SK-N-SH treated with all-trans-retinoic acid at 6 μM for 48 hours (cell line): ENCODE data around the gene RAPGEF5.

Experiments used
- ARNTL ChIP-seq: fragments of 450-650 bp; formaldehyde crosslinking; IDR thresholded peaks from 2 replicates; pipeline ENCODE4 v1.5.0; 2020; ENCODE audit warnings: low read depth, mild to moderate bottlenecking, moderate library complexity, borderline replicate concordance
- ESRRG ChIP-seq: fragments of 250-450 bp; sonication (Bioruptor Pico); IDR thresholded peaks from 2 replicates; pipeline ENCODE4 v1.6.1; 2021; ENCODE audit warnings: mild to moderate bottlenecking
- OSR1 ChIP-seq: fragments of 250-450 bp; sonication (Bioruptor Pico); IDR thresholded peaks from 2 replicates; pipeline ENCODE4 v1.8.0; 2022; ENCODE audit warnings: moderate library complexity, mild to moderate bottlenecking, inconsistent platforms
- RARB ChIP-seq: fragments of 250-450 bp; sonication (Bioruptor Pico); IDR thresholded peaks from 2 replicates; pipeline ENCODE4 v1.8.0; 2021; ENCODE audit warnings: mild to moderate bottlenecking, moderate library complexity
- ZFP3 ChIP-seq: fragments of 250-450 bp; sonication (Bioruptor Pico); IDR thresholded peaks from 2 replicates; pipeline ENCODE4 v1.5.0; 2020; ENCODE audit warnings: mild to moderate bottlenecking, moderate library complexity
- ZFP30 ChIP-seq: fragments of 450-650 bp; formaldehyde crosslinking; IDR thresholded peaks from 2 replicates; pipeline ENCODE4 v1.5.0; 2022; ENCODE audit warnings: mild to moderate bottlenecking, moderate library complexity
- ZNF565 ChIP-seq: fragments of 450-650 bp; formaldehyde crosslinking; conservative IDR thresholded peaks from 2 replicates; pipeline ENCODE4 v1.5.0; 2020; ENCODE audit warnings: low read depth, mild to moderate bottlenecking, moderate library complexity
- ZNF70 ChIP-seq: fragments of 450-650 bp; formaldehyde crosslinking; IDR thresholded peaks from 2 replicates; pipeline ENCODE4 v1.5.0; 2020; ENCODE audit warnings: mild to moderate bottlenecking, moderate library complexity
- ZNF8 ChIP-seq: fragments of 450-650 bp; formaldehyde crosslinking; IDR thresholded peaks from 2 replicates; pipeline ENCODE4 v1.5.0; 2020; ENCODE audit warnings: mild to moderate bottlenecking, moderate library complexity
- TF ChIP-seq, protein P1 (sequence below): fragments of 250-450 bp; sonication (Bioruptor Pico); IDR thresholded peaks from 2 replicates; pipeline ENCODE4 v1.5.1; 2020; ENCODE audit warnings: low read depth, mild to moderate bottlenecking, moderate library complexity
- TF ChIP-seq, protein P2 (sequence below): fragments of 250-450 bp; sonication (Bioruptor Pico); IDR thresholded peaks from 2 replicates; pipeline ENCODE4 v1.8.0; 2021; ENCODE audit warnings: low read depth, mild to moderate bottlenecking, moderate library complexity, borderline replicate concordance
- TF ChIP-seq, protein P3 (sequence below): fragments of 250-450 bp; sonication (Bioruptor Pico); IDR thresholded peaks from 2 replicates; pipeline ENCODE4 v1.8.0; 2020; ENCODE audit warnings: mild to moderate bottlenecking, moderate library complexity, borderline replicate concordance

DNA sequence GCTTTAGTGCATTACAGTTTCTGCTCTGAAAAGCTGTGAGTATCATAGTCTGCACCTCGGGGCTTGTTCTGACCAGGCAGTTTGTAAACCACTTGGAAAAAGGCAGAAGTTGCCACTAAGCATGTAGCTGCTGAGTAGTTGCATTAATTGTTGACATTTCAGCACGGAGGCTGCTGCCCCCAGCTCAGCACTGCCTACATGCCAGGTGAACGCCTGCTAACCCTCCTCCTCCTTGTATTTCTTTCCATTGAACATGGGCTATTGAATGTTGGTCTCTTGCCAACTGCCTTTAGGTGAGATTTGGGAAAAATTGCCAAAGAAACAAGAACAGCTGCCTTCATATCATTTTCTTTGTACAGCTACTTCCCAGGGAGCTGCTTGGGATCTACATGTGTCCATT lies 164.2 kb downstream of the RAPGEF5 start:
- TF ChIP-seq ARNTL, result no peak
- no peak for TF ChIP-seq OSR1
- TF ChIP-seq ZFP30 (CRISPR knock-in tag), result no peak
- no peak for TF ChIP-seq ESRRG (CRISPR knock-in tag)
- TF ChIP-seq, protein P1, sequence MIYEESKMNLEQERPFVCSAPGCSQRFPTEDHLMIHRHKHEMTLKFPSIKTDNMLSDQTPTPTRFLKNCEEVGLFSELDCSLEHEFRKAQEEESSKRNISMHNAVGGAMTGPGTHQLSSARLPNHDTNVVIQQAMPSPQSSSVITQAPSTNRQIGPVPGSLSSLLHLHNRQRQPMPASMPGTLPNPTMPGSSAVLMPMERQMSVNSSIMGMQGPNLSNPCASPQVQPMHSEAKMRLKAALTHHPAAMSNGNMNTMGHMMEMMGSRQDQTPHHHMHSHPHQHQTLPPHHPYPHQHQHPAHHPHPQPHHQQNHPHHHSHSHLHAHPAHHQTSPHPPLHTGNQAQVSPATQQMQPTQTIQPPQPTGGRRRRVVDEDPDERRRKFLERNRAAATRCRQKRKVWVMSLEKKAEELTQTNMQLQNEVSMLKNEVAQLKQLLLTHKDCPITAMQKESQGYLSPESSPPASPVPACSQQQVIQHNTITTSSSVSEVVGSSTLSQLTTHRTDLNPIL (CRISPR knock-in tag), result no peak
- TF ChIP-seq, protein P2, sequence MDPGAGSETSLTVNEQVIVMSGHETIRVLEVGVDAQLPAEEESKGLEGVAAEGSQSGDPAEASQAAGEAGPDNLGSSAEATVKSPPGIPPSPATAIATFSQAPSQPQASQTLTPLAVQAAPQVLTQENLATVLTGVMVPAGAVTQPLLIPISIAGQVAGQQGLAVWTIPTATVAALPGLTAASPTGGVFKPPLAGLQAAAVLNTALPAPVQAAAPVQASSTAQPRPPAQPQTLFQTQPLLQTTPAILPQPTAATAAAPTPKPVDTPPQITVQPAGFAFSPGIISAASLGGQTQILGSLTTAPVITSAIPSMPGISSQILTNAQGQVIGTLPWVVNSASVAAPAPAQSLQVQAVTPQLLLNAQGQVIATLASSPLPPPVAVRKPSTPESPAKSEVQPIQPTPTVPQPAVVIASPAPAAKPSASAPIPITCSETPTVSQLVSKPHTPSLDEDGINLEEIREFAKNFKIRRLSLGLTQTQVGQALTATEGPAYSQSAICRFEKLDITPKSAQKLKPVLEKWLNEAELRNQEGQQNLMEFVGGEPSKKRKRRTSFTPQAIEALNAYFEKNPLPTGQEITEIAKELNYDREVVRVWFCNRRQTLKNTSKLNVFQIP (CRISPR knock-in tag), result no peak
- TF ChIP-seq ZNF8 (CRISPR knock-in tag), result no peak
- no peak for TF ChIP-seq ZNF565
- no peak for TF ChIP-seq ZFP3 (CRISPR knock-in tag)
- TF ChIP-seq RARB (CRISPR knock-in tag), result no peak
- no peak for TF ChIP-seq ZNF70 (CRISPR knock-in tag)
- TF ChIP-seq, protein P3, sequence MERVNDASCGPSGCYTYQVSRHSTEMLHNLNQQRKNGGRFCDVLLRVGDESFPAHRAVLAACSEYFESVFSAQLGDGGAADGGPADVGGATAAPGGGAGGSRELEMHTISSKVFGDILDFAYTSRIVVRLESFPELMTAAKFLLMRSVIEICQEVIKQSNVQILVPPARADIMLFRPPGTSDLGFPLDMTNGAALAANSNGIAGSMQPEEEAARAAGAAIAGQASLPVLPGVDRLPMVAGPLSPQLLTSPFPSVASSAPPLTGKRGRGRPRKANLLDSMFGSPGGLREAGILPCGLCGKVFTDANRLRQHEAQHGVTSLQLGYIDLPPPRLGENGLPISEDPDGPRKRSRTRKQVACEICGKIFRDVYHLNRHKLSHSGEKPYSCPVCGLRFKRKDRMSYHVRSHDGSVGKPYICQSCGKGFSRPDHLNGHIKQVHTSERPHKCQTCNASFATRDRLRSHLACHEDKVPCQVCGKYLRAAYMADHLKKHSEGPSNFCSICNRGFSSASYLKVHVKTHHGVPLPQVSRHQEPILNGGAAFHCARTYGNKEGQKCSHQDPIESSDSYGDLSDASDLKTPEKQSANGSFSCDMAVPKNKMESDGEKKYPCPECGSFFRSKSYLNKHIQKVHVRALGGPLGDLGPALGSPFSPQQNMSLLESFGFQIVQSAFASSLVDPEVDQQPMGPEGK, result no peak
